SJSA1 (cell line): ENCODE data around the gene PRKAG1. TPM values are rescaled to one million over a fixed set of nuclear protein-coding genes. Genes with fewer than 3 reads are reported as not detected.
A peak's percentile ranks its signal among the peaks of the same experiment; 100 is the strongest.
"Not testable (repeated sequence)": the region's sequence is repeated elsewhere in the genome, so short reads cannot be mapped to it uniquely, and the experiment has no call there.

Source experiments
- DNase-seq, 2 experiments: peaks; one replicate each; pipeline ENCODE4 v3.0.0-alpha.2; 2015 to 2020; ENCODE audit warnings: low spot score in 2 of 2, low read depth in 1 of 2
- H3K27ac ChIP-seq: fragments of 250-450 bp; sonication (Bioruptor Pico); 2 replicates; pipeline ENCODE4 v1.5.1; 2020; ENCODE audit warnings: mild to moderate bottlenecking, moderate library complexity
- H3K27me3 ChIP-seq: fragments of 250-450 bp; sonication (Bioruptor Pico); replicated peaks from 2 replicates; pipeline ENCODE4 v1.5.1; 2020; ENCODE audit warnings: mild to moderate bottlenecking, moderate library complexity
- H3K36me3 ChIP-seq: fragments of 250-450 bp; sonication (Bioruptor Pico); 2 replicates; pipeline ENCODE4 v1.5.1; 2020; ENCODE audit warnings: mild to moderate bottlenecking
- H3K4me1 ChIP-seq: fragments of 250-450 bp; sonication (Bioruptor Pico); replicated peaks from 2 replicates; pipeline ENCODE4 v1.6.1; 2021; ENCODE audit warnings: mild to moderate bottlenecking
- H3K4me3 ChIP-seq: fragments of 250-450 bp; sonication (Bioruptor Pico); 2 replicates; pipeline ENCODE4 v1.5.1; 2020; ENCODE audit warnings: mild to moderate bottlenecking
- H3K9me3 ChIP-seq: fragments of 250-450 bp; sonication (Bioruptor Pico); replicated peaks from 2 replicates; pipeline ENCODE4 v1.5.1; 2020; ENCODE audit warnings: mild to moderate bottlenecking
- total RNA-seq: library from RNA; depleted of rRNA; stranded (reverse); fragments of >200 nt; shearing (Covaris generic); gene quantifications from 2 replicates; pipeline ENCODE4 v1.2.3, GENCODE V29; 2014; rRNA removed

The PRKAG1 gene
- 36.4 and 47.3 TPM in 2 replicates for total RNA-seq

- H3K27me3 ChIP-seq = no peaks in the 10 kb centered on the region
- peak within 1 kb of the TSS; percentile 62 for H3K4me3 ChIP-seq
- peak within 1 kb of the TSS; percentile 82 for H3K27ac ChIP-seq
- H3K9me3 ChIP-seq = no peaks in the 10 kb centered on the region
- H3K4me1 ChIP-seq = peaks cover 8% of the 10 kb centered on the region
- peak; percentile 96 to 97 for DNase-seq
- peaks cover 31% of the 10 kb centered on the region for H3K36me3 ChIP-seq
These were observed at the start of gene PRKAG1 for GRCh38 chr12:49018261-49019119. PRKAG1 (minus strand) TSS chr12:49018776; CDS start chr12:49018740, 36 bp downstream.

GRCh38 chr12:49066120-49066519 is 47.5 kb upstream of the PRKAG1 start:
- DNase-seq = no peak
- Histone ChIP-seq H3K36me3 (no peaks in the 10 kb centered on the region), H3K9me3 (no peaks in the 10 kb centered on the region), H3K27me3 (no peaks in the 10 kb centered on the region), H3K4me3 (no peak overlapping the region), H3K27ac (no peak overlapping the region), H3K4me1 (peaks cover 15% of the 10 kb centered on the region)

- DNase-seq = no peak
- H3K4me1 ChIP-seq = peaks cover 12% of the 10 kb centered on the region
- H3K9me3 ChIP-seq = no peaks in the 10 kb centered on the region; the same call in 1 of the 2 replicates
- H3K4me3 ChIP-seq = no peak overlapping the region
- no peak overlapping the region for H3K27ac ChIP-seq
- no peaks in the 10 kb centered on the region for H3K27me3 ChIP-seq
- peaks cover 8% of the 10 kb centered on the region for H3K36me3 ChIP-seq
These were observed 46.2 kb upstream of the PRKAG1 start for GRCh38 chr12:49064767-49065152.

- H3K4me1 ChIP-seq = peaks cover 24% of the 10 kb centered on the region
- H3K27ac ChIP-seq, DNase-seq, H3K9me3 ChIP-seq, H3K27me3 ChIP-seq, H3K4me3 ChIP-seq: not testable (repeated sequence)
- H3K36me3 ChIP-seq = peaks cover 27% of the 10 kb centered on the region
These were observed 43.3 kb upstream of the PRKAG1 start for GRCh38 chr12:49061916-49062315.

DNA sequence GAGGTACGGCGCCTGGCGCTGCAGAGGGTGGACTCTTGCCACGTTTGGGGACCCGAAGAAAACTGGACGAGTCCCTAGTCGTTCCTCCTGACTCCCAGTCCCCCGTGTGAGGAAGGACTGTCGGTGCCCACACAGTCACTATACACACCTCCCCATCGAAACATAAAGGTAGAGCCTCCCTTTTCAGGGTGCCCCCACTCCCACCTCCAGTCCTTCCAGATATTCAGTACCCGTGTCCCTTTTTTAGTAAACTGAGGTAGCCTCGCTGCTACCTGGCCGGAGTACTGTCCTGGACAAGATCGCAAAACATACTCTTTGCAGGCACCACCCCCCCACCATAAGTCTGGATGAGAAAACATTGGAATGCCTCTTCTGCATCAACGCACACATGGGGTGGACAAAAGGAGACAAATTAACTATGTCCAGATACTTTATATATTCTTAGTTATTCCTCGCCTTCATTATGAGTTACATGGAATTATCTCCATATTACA is 42.6 kb upstream of the PRKAG1 start:
- H3K9me3 ChIP-seq = no peaks in the 10 kb centered on the region; the same call in 1 of the 2 replicates
- peak overlapping the region; percentile 93 for H3K27ac ChIP-seq
- peaks cover 31% of the 10 kb centered on the region for H3K4me1 ChIP-seq
- DNase-seq = no peak
- H3K27me3 ChIP-seq = no peaks in the 10 kb centered on the region
- peaks cover 33% of the 10 kb centered on the region for H3K36me3 ChIP-seq
- H3K4me3 ChIP-seq = peak overlapping the region; percentile 98

DNA sequence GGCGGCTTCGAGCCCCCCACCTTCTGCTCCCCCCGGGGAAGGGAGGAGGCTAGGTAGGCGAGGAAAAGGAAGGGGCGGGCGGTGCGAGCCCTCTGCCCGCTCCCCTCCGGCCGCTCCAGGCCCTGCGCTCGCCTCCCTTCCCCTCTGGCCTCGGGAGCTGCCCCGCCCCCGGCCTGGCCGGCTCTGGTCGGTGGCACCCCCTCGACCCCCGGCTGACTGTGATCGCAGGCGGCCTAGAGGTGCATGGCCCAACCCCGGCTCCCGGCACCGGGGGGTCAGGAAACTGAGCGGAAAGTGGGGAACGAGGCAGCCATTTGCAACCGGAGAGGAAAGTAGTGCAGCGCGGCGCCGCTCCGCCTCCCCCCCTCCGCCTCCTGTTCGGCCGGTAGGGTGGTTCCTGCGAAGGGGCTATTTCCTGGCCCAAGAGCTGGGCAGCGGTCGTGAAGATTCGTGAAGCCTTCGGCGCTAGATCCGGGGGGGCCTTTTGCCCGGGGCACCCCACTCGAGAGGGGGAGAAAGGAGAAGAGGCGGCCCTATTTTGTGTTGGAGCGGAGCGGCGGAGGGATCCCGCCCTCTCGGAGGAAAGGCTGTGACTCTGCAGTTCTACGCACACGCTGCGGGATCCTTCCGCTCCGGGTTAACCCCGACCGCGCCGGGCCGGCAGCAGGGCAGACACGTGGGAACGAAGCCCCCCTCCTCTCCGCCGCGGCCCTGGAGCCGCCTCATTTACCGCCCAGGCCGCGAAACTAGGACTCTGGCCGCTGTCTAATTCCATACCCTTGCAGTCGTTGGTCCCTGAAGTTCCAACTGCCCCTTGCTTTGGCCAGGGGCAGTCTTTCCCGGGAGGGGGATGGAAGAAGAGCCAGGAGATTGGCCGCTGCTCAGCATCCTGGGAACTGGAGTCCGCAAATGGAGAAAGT is 41.9 kb upstream of the PRKAG1 start, which contains the start of gene KMT2D:
Gene KMT2D (minus strand): TSS at position 558 of the 920 bp plus-strand sequence. CDS start 5,470 bp downstream, outside the sequence.
- peak within 1 kb of the TSS; percentile 93 for H3K27ac ChIP-seq

GRCh38 chr12:49059299-49060171 is 41.0 kb upstream of the PRKAG1 start:
- Histone ChIP-seq H3K36me3 (peaks cover 50% of the 10 kb centered on the region), H3K27ac (peak overlapping the region; percentile 93), H3K4me3 (peak overlapping the region; percentile 98), H3K27me3 (no peaks in the 10 kb centered on the region), H3K9me3 (no peaks in the 10 kb centered on the region; the same call in 1 of the 2 replicates), H3K4me1 (peaks cover 38% of the 10 kb centered on the region)
- peak in 1 of 2 experiments; percentile 38 for DNase-seq

More for the DNA sequence above, 41.9 kb upstream of the PRKAG1 start, which contains the start of gene KMT2D:
- H3K27me3 ChIP-seq = no peaks in the 10 kb centered on the region
- peaks cover 38% of the 10 kb centered on the region for H3K4me1 ChIP-seq
- peak; percentile 93 to 97 for DNase-seq
- H3K4me3 ChIP-seq = peak within 1 kb of the TSS; percentile 98
- no peaks in the 10 kb centered on the region; the same call in 1 of the 2 replicates for H3K9me3 ChIP-seq
- H3K36me3 ChIP-seq = peaks cover 40% of the 10 kb centered on the region

- Histone ChIP-seq H3K9me3 (no peaks in the 10 kb centered on the region; the same call in 1 of the 2 replicates), H3K27ac (no peak overlapping the region; the same call in 1 of the 2 replicates), H3K4me1 (peaks cover 38% of the 10 kb centered on the region), H3K36me3 (peaks cover 56% of the 10 kb centered on the region), H3K27me3 (no peaks in the 10 kb centered on the region), H3K4me3 (peak overlapping the region; percentile 98)
- no peak for DNase-seq
These were observed 40.4 kb upstream of the PRKAG1 start for GRCh38 chr12:49059045-49059298.

DNA sequence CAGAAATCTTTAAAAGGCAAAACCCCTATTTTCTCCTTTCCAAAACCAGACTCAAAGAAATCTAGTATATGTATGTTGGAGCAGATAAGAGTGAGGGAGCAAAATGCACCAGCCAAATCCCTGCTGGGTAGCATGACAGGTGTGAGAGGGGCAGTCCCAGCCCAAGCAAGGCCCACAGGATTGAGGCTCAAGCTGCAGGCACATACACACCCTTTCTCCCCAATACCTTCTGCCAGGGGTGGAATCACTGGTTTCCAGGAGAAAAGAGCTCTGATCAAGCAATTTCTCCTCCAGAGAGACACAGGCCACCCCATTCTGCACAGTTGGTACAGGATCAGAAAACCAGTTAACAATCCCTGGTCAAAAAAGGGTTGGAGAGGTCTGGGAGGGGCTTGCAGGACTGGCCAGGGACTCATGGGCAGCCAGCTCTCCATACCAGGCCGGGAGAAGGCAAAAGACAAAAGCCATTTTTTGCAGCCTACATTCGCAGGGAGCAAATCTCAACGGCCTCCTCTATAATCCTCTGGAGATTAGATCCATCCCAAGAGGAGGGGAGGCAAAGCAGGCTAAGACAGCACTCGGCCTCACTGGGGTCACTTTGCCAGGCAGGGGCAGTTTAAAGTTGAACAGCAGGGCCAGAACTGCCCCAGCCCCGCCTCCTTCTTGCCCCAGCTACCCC is 39.9 kb upstream of the PRKAG1 start:
- Histone ChIP-seq H3K36me3 (peaks cover 60% of the 10 kb centered on the region), H3K27ac (no peak overlapping the region), H3K4me3 (peak overlapping the region; percentile 98), H3K27me3 (no peaks in the 10 kb centered on the region), H3K9me3 (no peaks in the 10 kb centered on the region; the same call in 1 of the 2 replicates), H3K4me1 (peaks cover 38% of the 10 kb centered on the region)
- DNase-seq = no peak

- peak overlapping the region; percentile 98 for H3K4me3 ChIP-seq
- H3K27me3 ChIP-seq = no peaks in the 10 kb centered on the region
- H3K9me3 ChIP-seq = no peaks in the 10 kb centered on the region; the same call in 1 of the 2 replicates
- no peak overlapping the region for H3K27ac ChIP-seq
- H3K36me3 ChIP-seq = peaks cover 67% of the 10 kb centered on the region
- DNase-seq = no peak
- peaks cover 38% of the 10 kb centered on the region for H3K4me1 ChIP-seq
These were observed 39.3 kb upstream of the PRKAG1 start for GRCh38 chr12:49057888-49058287.

DNA sequence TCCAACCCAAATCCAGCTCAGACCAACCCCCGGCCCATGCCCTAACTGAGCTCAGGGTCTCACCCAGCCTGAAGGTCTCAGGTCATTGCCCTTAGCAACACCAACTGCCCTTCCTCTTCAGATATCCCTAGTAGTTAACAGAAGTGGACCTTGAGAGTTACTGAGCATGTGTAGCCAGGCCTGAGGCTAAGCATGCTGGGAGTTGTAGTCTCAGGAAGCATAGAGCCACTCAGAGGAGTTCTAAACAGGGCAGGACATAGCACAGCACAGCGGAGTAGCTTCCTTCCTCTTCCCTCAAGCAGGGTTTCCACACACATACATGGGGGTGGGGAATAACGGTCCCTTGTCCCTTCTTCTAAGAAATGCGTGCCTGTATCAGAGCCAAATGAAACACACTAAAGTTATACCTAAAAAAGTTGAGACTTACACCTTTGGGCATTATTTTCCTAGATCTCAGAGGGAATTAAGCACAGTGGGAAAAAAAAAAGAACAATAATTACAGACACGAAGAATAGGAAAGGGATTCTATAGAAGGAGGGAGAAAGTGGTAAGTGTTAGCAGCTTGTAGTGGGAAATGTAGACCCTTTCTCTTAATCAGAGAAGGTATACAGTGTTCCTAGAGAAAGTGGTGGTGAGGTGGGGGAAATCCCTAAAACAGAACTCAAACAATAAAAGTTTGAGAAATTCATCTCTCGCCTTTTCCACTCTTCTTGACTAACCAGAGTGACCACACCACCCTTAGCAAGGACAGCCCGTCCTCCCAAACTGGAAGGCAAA is 37.6 kb upstream of the PRKAG1 start:
- H3K27ac ChIP-seq = no peak overlapping the region
- no peaks in the 10 kb centered on the region for H3K27me3 ChIP-seq
- H3K9me3 ChIP-seq = no peaks in the 10 kb centered on the region; the same call in 1 of the 2 replicates
- peaks cover 84% of the 10 kb centered on the region for H3K36me3 ChIP-seq
- no peak overlapping the region for H3K4me3 ChIP-seq
- H3K4me1 ChIP-seq = peaks cover 33% of the 10 kb centered on the region
- DNase-seq = peak in 1 of 2 experiments; percentile 28

DNA sequence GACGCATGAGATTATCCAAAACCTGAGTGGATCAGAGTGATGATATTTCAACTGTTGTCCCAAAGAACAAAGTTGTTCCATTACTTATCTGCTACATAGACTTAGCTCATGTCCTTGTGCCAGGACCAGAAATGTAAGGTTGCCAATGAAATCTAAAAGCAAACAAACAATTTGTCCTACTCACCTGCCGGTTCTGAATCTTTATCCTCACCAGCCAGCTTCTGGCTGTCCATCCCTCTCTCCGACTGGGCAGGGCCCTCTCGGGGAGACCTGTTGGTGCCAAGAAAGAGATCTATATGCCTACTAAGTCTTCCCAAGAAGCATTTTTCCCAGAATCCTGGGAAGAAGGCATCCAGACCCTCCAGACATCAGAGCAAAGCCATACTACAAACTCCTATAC is 36.5 kb upstream of the PRKAG1 start:
- Histone ChIP-seq H3K27me3 (no peaks in the 10 kb centered on the region), H3K9me3 (no peaks in the 10 kb centered on the region; the same call in 1 of the 2 replicates), H3K27ac (no peak overlapping the region), H3K4me3 (no peak overlapping the region), H3K4me1 (peaks cover 35% of the 10 kb centered on the region), H3K36me3 (peaks cover 89% of the 10 kb centered on the region)
- no peak for DNase-seq
